Kidney (tissue), 14 donors: ENCODE data around the gene EDARADD. TPM values are rescaled to one million over a fixed set of nuclear protein-coding genes. Genes with fewer than 3 reads are reported as not detected.

ENCODE experiments used
- DNase-seq, 5 donors: peaks; one replicate each; pipeline ENCODE4 v3.0.0-alpha.2; 2013 to 2020
- FAIRE-seq: peaks from 2 replicates; lab custom pipeline; 2012; peaks lifted over from hg19 to GRCh38; lab: Jason Lieb, UNC
- H3K27ac ChIP-seq, 2 donors: one replicate each; pipeline ENCODE4 v1.7.0; 2013; ENCODE audit warnings: low read depth in 2 of 2, low read length in 2 of 2, inconsistent platforms in 1 of 2
- H3K27me3 ChIP-seq: one replicate; pipeline ENCODE4 v1.7.1; 2013; ENCODE audit warnings: low read length, inconsistent platforms; ENCODE audit not compliant: control insufficient read depth, insufficient read depth
- H3K36me3 ChIP-seq, 3 donors: one replicate each; pipeline versions ENCODE4 v1.7.0 to v1.7.1; 2013; ENCODE audit warnings: low read length in 3 of 3, control low read depth in 1 of 3, inconsistent platforms in 1 of 3; ENCODE audit not compliant: insufficient read depth in 3 of 3, control insufficient read depth in 2 of 3
- H3K4me1 ChIP-seq, 3 donors: one replicate each; pipeline versions ENCODE4 v1.7.0 to v1.7.1; 2013; ENCODE audit warnings: low read length in 3 of 3, inconsistent platforms in 1 of 3, low read depth in 1 of 3; ENCODE audit not compliant: control insufficient read depth in 2 of 3, insufficient read depth in 2 of 3
- H3K4me3 ChIP-seq, 3 donors: one replicate each; pipeline versions ENCODE4 v1.7.0 to v1.8.1; 2013; ENCODE audit warnings: low read length in 3 of 3, control low read depth in 1 of 3, inconsistent platforms in 1 of 3
- H3K9ac ChIP-seq, 3 donors: one replicate each; pipeline versions ENCODE4 v1.7.0 to v1.7.1; 2013; ENCODE audit warnings: low read length in 3 of 3, control low read depth in 1 of 3, inconsistent platforms in 1 of 3
- H3K9me3 ChIP-seq, 3 donors: one replicate each; pipeline versions ENCODE4 v1.7.0 to v1.7.1; 2013; ENCODE audit warnings: low read length in 3 of 3, control low read depth in 1 of 3, inconsistent platforms in 1 of 3; ENCODE audit not compliant: control insufficient read depth in 2 of 3, insufficient read depth in 1 of 3
- intact Hi-C: fragments of 100-400 bp; cut with DNase I; formaldehyde crosslinking; loops from one replicate; pipeline ENCODE4 v1.11.1; 2022
- polyA plus RNA-seq: library from polyadenylated mRNA; stranded (reverse); fragments of 350-450 nt; fragmentation: Illumina TruSeq; extraction: RNeasy Lipid Tissue Mini Kit (QIAGEN cat#74804); gene quantifications from one replicate; pipeline ENCODE4 v1.2.3, GENCODE V29; 2014; ENCODE audit warnings: low read depth, low replicate concordance; ENCODE audit not compliant: insufficient read depth
- total RNA-seq: library from RNA; stranded (reverse); fragmentation: NEBNext Ultra II Directional; extraction: Animal tissue kit (Norgen Biotek cat#: 25700); gene quantifications from one replicate; pipeline ENCODE4 v1.2.1, GENCODE V29; 2021
- TF ChIP-seq, protein P1 (sequence below): IDR thresholded peaks from 3 replicates; pipeline ENCODE4 v1.5.1; 2012; ENCODE audit warnings: mild to moderate bottlenecking, moderate library complexity, borderline replicate concordance; ENCODE audit not compliant: insufficient read depth; ENCODE audit errors: extremely low read depth
- donor health status: control.
- donor health status: control.
- donor health status: control.
- donor health status: control.
- donor health status: control.
- donor health status: DM: yes; HTN: yes; CAD: no.
- donor health status: Normal renal cell carcinoma (clear cell type).

Gene EDARADD
- total and polyA plus RNA-seq, 2 donors from 2014 or later: 0.82 to 2.2 TPM

DNA sequence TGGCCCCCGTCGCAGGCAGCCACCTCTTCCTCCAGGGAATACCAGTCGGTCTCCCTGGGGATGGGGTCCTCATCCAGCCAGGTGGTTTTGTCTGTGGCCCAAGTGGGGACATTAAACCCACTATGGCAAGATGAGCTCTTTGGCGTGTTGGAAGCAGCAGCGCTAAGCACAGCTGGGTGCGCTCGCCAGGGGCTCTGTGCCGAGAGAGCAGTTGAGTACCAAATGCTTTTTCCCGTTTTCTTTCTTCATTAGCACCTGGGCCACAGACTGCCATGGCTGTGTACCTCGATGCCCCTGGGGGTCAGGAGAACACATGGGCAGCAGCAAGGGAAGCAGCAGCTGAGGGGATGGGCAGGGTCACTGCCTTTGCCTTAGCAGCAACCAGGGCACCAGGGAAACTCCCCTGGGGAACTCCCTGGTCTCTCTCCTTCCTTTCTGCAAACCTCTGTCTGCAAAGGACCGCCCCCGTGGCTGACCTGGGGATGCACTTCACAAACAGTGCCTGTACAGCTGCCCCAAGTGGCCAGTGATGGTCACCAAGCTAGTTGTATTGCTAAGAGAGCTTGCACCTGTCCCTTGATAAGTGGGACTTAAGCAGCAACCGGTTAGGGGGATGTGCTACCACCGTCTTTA, 31.1 kb downstream of the EDARADD start:
- Histone ChIP-seq H3K9me3 (no peaks in the 10 kb centered on the region), H3K27ac (no peak overlapping the region), H3K27me3 (no peaks in the 10 kb centered on the region), H3K9ac (no peak overlapping the region), H3K4me1 (no peaks in the 10 kb centered on the region), H3K36me3 (no peaks in the 10 kb centered on the region), H3K4me3 (no peak overlapping the region)
- intact Hi-C loops: no loop called here
- FAIRE-seq (no peak), DNase-seq (no peak)
- TF ChIP-seq, protein P1, sequence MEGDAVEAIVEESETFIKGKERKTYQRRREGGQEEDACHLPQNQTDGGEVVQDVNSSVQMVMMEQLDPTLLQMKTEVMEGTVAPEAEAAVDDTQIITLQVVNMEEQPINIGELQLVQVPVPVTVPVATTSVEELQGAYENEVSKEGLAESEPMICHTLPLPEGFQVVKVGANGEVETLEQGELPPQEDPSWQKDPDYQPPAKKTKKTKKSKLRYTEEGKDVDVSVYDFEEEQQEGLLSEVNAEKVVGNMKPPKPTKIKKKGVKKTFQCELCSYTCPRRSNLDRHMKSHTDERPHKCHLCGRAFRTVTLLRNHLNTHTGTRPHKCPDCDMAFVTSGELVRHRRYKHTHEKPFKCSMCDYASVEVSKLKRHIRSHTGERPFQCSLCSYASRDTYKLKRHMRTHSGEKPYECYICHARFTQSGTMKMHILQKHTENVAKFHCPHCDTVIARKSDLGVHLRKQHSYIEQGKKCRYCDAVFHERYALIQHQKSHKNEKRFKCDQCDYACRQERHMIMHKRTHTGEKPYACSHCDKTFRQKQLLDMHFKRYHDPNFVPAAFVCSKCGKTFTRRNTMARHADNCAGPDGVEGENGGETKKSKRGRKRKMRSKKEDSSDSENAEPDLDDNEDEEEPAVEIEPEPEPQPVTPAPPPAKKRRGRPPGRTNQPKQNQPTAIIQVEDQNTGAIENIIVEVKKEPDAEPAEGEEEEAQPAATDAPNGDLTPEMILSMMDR: no peak

- no peak for DNase-seq
- Histone ChIP-seq H3K9me3 (no peaks in the 10 kb centered on the region), H3K4me3 (no peak overlapping the region), H3K9ac (no peak overlapping the region), H3K4me1 (no peaks in the 10 kb centered on the region), H3K27ac (no peak overlapping the region), H3K27me3 (no peaks in the 10 kb centered on the region), H3K36me3 (no peaks in the 10 kb centered on the region)
- FAIRE-seq: no peak
- intact Hi-C loops: no loop called here
- TF ChIP-seq, protein P1: no peak
Observed at GRCh38 chr1:236426215-236426614, 32.1 kb downstream of the EDARADD start.

GRCh38 chr1:236429715-236430274, 35.7 kb downstream of the EDARADD start:
- no peaks in the 10 kb centered on the region for H3K4me1 ChIP-seq
- intact Hi-C loops: no loop called here
- no peaks in the 10 kb centered on the region for H3K36me3 ChIP-seq
- H3K4me3 ChIP-seq: no peak overlapping the region
- no peaks in the 10 kb centered on the region for H3K27me3 ChIP-seq
- DNase-seq (peak in 1 of 5 donors; percentile 3), FAIRE-seq (no peak)
- no peak overlapping the region for H3K9ac ChIP-seq
- no peaks in the 10 kb centered on the region for H3K9me3 ChIP-seq
- TF ChIP-seq, protein P1: no peak
- H3K27ac ChIP-seq: no peak overlapping the region
